ENCODE results near the gene NEMF.
"Not testable (repeated sequence)": the region's sequence is repeated elsewhere in the genome, so short reads cannot be mapped to it uniquely, and the experiment has no call there.

The NEMF gene

DNA sequence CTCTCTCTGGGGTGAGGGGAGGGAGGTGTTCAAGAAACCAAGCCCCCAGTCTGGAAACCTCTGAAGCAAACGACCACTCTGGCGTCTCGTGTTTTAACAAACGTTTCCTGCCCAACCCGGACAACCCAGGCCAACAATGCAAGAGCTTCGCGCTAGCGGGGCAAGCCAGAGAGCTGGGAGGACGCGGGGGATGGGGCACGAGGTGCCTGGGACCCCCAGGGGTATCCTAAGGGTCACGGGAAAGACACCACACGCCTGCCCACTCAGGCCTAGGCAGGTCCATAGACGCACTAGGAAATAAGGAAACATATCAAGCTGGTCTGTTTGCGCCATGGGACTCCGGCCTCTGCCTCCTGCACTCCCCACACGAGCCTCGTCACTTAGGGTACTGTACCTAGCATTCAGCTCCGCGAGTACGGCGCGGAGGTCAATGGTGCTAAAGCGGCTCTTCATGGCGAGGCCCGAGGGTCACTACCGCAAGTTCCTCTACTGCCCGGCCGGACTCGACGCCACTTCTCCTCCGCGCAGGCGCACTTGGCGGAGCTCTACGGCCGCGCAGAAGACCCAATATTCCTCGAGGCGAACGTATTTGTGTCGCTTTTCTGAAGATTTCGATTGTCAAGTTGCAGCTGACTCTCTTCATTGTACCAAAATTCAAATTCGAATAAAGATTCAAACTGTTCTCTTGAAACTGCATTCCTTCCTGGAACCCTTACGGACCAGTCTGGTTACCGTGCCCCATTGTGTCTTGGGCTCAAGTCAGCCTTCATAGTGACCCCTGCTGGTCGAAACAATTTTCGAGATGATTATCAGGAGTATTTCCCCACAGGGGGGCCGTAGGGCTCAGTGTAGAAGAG, at the start of gene NEMF:
Gene NEMF (minus strand): TSS at position 488 of the 857 bp plus-strand sequence. CDS start 35 bp downstream, at position 453.
- DNase-seq (ENCODE audit: low spot score) = peak; percentile 77

DNA sequence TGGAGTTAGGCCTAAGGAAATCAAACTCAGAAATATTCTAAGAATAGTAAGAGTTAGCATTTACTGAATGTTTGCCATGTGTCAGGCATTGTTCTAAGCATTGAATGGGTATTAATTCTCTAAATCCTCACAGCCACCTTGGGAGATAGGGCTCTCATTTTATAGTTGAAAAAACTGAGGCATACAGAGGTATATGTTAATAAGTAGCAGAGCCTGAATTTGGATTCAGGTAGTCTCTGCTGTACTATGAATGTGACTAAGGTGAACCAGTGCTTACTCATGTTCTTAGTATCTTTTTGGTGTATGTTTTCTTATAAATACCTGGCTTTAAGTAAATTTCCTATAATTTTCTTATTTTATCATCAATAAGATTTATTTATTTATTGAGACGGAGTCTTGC, 48.4 kb upstream of the NEMF start:
- DNase-seq (ENCODE audit: low spot score) = no peak

DNA sequence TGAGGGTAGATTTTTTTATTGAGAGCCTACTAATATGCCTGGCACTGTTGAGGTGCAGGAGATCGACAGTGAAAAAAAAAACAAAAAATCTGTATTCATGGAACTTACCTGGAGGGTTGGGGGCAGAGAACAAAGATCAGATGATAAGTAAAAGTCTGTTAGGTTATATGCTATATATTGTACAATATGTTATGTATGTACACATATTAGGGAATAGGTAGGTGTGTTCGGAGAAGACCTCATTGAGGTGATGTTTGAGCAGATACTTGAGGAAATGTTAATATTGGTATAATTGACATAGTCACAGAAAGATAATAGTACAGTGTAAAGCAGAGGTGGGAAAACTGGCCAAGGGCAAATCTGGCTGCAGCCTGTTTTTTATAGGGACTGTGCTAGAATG, 45.9 kb upstream of the NEMF start:
- no peak for DNase-seq (ENCODE audit: low spot score)

DNA sequence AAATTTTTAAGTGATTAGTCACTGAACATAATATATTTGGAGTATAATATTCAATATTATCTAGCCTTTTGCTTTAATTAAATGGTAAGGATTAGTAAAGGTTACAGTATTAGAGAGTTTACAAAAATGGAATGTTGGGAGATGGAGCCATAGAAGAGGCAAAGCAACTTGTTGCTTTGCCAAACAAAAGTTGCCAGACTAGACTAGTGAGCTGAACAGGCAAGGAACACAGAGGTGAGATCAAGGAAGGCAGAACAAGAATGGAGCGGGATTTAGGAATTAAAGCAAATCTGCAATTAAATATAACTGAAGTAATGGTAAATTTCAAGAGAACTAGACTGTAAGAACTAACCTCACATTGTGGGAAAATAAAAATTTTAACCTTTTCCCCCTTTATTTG, 45.4 kb upstream of the NEMF start:
- no peak for DNase-seq (ENCODE audit: low spot score)

DNA sequence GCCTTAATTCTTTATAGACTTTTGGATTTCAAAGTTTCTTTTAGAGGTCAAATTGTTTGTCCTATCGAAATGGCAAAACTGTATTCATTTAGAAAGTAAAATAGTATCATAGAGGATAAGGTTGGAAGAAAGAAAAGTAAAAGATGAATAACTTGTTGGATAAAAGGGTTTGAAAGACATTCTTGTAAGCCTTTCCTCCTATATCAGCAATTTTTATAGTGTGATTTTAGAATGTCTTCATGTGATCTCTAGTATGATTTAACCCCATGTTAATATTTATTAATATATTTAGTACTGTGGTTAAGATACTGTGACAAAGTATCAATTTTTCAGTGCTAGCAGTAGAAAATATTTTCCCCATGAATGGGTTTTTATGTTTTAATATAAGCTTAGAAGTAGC, 44.8 kb upstream of the NEMF start:
- no peak for DNase-seq (ENCODE audit: low spot score)

- no peak for DNase-seq (ENCODE audit: low spot score)
Observed at GRCh38 chr14:49896966-49897365, 44.4 kb upstream of the NEMF start.

DNA sequence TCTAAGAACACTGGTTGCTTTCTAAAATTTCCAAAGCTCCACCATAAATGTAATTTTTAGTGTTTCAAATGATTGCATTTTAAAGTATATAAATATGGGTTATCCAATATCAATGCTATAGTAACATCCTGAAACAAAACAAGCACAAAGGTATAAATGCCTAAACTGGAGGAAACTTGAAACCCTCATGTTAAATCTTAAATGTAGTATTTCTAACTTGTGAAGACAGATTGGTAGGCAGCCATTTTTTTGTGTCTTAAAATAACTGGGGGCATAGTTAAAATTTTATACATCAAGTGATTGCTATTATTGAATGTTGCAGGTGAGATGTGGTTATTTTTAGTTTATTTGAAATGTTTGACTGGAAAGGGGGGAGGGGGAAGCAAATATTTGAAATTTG, 43.7 kb upstream of the NEMF start:
- not testable (repeated sequence) for DNase-seq (ENCODE audit: low spot score)

DNA sequence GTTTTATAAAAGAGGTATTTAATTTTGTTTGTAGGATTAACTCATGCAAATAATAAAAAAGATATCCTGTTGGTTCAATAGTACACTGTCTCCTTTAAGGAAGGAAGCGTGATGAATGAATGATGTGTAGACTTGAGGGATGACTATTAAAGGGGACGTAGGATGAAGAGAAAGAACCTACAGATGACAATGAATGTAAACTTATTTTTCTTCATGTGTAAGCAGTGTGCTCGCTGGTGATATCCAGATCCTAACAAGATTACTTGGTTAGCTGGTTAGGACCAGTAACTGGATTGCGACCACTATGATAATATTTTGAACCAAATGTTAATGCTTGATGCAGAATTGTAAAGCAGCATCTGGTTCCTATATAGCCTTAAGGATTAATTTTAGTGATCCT, 42.9 kb upstream of the NEMF start:
- DNase-seq (ENCODE audit: low spot score) = no peak

DNA sequence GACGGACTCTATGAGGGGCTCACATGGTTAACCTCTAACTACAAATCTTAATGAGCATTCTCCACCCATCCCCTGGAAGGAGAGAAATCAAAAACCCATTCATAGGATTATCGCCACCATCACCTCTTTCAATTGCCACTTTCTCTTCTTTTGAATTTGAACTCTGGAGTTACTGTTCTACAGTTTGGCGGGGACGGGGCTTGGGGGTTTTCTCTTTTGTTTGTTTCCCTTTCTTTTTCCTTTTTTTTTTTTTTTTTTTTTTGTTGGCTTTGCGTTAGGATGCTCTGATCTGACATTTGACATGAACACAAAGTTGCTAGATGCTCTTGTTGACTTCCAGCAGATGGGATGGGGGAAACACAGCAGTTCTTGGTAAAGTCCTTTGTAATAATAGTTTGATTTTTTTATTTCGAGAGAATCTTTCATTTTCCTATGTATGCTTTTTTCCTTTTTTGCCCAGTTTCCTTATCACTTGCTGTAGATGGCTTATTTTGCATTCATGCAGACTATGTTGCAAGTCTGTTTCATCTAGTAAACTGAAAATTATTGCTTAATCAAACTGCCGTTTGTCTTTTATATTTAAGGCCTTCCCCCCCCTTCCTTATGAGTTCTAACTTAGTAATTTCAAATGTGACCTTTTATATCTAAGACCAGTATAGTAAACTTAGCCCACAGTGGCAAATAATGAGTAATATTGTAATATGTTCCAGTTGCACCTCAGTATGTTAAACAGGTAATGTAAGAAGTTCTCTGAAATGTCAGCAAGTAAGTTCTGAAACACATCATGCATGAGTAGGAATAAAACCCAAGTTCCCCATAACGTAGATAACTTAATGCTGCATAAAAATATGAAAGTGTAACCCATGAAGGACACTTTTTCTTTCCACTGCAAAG, 41.9 kb upstream of the NEMF start:
- DNase-seq (ENCODE audit: low spot score) = not testable (repeated sequence)

- peak; percentile 75 for DNase-seq (ENCODE audit: low spot score)
Observed at GRCh38 chr14:49893309-49894213, 41.0 kb upstream of the NEMF start.

- DNase-seq (ENCODE audit: low spot score) = peak; percentile 98
Observed at GRCh38 chr14:49892636-49893308, 40.2 kb upstream of the NEMF start, which contains the start of gene ARF6. Gene ARF6, plus strand, starts transcription at chr14:49893082. Its CDS starts 655 bp downstream, at chr14:49893737.

GRCh38 chr14:49892301-49892635, 39.7 kb upstream of the NEMF start:
- peak; percentile 61 for DNase-seq (ENCODE audit: low spot score)

- DNase-seq (ENCODE audit: low spot score) = no peak
Observed at GRCh38 chr14:49888293-49888692, 35.7 kb upstream of the NEMF start.

DNA sequence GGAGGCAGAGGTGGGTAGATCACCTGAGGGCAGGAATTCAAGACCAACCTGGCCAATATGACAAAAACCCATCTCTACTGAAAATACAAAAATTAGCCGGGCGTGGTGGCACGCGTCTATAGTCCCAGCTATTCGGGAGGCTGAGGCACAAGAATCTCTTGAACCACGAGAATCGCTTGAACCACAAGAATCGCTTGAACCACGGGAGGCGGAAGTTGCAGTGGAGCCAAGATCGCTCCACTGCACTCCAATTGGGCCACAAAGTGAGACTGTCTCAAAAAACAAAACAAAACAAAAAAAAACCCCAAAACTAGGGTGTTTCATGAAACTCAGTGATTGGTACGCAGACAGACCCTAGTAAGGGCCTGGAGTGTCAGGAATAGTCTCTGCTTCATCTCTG, 33.9 kb upstream of the NEMF start:
- DNase-seq (ENCODE audit: low spot score) = no peak

GRCh38 chr14:49882826-49883694, 30.5 kb upstream of the NEMF start:
- DNase-seq (ENCODE audit: low spot score) = no peak

GRCh38 chr14:49881350-49882001, 28.9 kb upstream of the NEMF start:
- no peak for DNase-seq (ENCODE audit: low spot score)

GRCh38 chr14:49880267-49881064, 27.9 kb upstream of the NEMF start:
- DNase-seq (ENCODE audit: low spot score) = no peak

DNA sequence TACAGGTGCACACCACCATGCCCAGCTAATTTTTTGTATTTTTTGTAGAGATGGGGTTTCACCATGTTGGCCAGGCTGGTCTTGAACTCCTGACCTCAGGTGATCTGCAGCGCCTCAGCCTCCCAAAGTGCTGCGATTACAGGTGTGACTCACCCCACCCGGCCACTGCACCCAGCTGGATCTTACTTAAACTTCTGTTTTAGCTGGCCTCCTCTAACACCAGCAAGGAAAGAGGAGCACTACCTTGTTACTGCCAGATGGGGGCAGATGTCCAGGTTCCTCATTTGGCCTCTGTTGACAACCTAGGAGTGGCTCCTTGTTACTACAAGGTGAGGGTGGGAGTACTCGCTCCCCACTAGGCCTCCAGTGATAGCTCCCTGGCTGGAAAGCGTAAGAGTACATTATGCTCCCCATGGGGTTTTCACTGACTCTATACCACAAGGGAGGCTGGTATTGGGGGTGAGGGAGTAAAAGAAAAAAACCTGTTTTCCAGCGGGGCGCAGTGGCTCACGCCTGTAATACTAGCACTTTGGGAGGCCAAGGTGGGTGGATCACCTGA, 27.1 kb upstream of the NEMF start:
- DNase-seq (ENCODE audit: low spot score) = peak; percentile 65
